ENCODE data around the gene GPX2. TPM values are rescaled to one million over a fixed set of nuclear protein-coding genes. Genes with fewer than 3 reads are reported as not detected.

Gene GPX2
- total RNA-seq, 1 donor from 2014 or later, result not detected

DNA sequence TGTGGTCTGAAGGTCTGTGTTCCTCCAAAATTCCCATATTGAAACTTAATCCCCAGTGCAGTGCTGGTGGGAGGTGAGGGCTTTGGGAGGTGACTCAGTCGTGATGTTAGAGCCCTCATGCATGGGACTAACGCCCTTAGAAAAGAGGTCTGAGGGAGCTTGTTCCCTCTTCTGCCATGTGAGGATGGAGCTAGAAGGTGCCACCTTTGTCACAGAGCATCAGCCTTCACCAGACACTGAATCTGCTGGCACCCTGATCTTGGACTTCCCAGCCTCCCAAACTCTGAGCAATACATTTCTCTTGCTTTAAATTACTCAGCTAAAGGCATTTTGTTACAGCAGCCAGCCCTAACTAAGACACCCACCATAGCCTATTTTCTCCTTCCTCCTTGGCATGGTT, 15.7 kb upstream of the GPX2 start:
- H3K27ac Mint-ChIP-seq, result no peak overlapping the region
- TF ChIP-seq, protein P1, sequence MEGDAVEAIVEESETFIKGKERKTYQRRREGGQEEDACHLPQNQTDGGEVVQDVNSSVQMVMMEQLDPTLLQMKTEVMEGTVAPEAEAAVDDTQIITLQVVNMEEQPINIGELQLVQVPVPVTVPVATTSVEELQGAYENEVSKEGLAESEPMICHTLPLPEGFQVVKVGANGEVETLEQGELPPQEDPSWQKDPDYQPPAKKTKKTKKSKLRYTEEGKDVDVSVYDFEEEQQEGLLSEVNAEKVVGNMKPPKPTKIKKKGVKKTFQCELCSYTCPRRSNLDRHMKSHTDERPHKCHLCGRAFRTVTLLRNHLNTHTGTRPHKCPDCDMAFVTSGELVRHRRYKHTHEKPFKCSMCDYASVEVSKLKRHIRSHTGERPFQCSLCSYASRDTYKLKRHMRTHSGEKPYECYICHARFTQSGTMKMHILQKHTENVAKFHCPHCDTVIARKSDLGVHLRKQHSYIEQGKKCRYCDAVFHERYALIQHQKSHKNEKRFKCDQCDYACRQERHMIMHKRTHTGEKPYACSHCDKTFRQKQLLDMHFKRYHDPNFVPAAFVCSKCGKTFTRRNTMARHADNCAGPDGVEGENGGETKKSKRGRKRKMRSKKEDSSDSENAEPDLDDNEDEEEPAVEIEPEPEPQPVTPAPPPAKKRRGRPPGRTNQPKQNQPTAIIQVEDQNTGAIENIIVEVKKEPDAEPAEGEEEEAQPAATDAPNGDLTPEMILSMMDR (IDR thresholded peaks at IDR 0.05), result no peak
- TF ChIP-seq EZH2phosphoT487 (IDR thresholded peaks at IDR 0.05), result no peak
- TF ChIP-seq EZH2 (IDR thresholded peaks at IDR 0.05), result no peak
- Histone ChIP-seq H3F3A (ENCODE audit: low read depth) (no peaks in the 10 kb centered on the region), H3K4me3 (no peak overlapping the region), H3K36me3 (no peaks in the 10 kb centered on the region), H3K9ac (no peak overlapping the region), H3K9me3 (ENCODE audit: low read depth) (no peaks in the 10 kb centered on the region), H3K79me2 (ENCODE audit: low read depth) (no peaks in the 10 kb centered on the region), H2AFZ (replicated peaks) (no peak overlapping the region), H3K4me2 (no peak overlapping the region), H3K27ac (no peak overlapping the region), H4K20me1 (ENCODE audit: low read depth) (peaks cover 9% of the 10 kb centered on the region), H3K27me3 (no peaks in the 10 kb centered on the region), H3K4me1 (peaks cover 10% of the 10 kb centered on the region)
- H3K9me3 Mint-ChIP-seq, result no peaks in the 10 kb centered on the region
- H3K27me3 Mint-ChIP-seq (ENCODE audit: insufficient read depth, low read depth), result no peaks in the 10 kb centered on the region
- H3K4me1 Mint-ChIP-seq, result no peaks in the 10 kb centered on the region
- no peak overlapping the region for H3K4me3 Mint-ChIP-seq
- DNase-seq (ENCODE audit: low spot score), result no peak
- peaks cover 2% of the 10 kb centered on the region for H3K36me3 Mint-ChIP-seq

DNA sequence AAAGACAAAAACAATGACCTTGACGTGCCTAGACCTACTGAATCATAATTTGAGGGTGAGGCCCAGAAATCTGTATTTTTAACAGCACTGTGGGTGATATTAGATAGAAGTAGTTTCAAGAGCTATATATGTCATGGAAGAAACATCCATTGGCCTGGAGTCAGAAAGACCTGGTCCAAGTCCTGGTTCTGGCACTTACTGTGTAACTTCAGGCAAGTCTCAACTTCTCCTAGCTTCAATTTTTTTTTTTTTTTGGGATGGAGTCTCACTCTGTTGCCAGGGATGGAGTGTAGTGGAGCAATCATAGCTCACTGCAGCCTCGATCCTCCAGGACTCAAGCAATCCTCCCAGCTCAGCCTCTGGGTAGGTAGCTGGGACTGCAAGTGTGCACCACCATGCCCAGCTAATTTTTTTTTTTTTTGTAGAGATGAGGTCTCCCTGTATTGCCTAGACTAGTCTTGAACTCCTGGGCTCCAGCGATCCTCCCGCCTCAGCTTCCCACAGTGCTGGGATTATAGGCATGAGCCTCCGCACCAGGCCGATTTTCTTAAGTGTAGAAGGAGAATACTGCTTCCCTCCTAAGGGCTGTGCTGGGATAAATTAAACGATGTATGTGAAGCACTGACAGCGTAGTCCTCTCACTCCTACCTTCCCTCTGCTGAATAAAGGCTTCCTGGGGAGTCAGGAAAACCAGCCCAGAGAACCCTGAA, 14.3 kb upstream of the GPX2 start:
- no peak overlapping the region for H3K4me2 ChIP-seq
- Mint-ChIP-seq H3K9me3 (no peaks in the 10 kb centered on the region), H3K4me1 (no peaks in the 10 kb centered on the region), H3K27ac (no peak overlapping the region), H3K36me3 (peaks cover 2% of the 10 kb centered on the region), H3K27me3 (ENCODE audit: insufficient read depth, low read depth) (no peaks in the 10 kb centered on the region), H3K4me3 (no peak overlapping the region)
- H2AFZ ChIP-seq (replicated peaks), result no peak overlapping the region
- no peaks in the 10 kb centered on the region for H3K36me3 ChIP-seq
- H3K79me2 ChIP-seq (ENCODE audit: low read depth), result no peaks in the 10 kb centered on the region
- no peak overlapping the region for H3K27ac ChIP-seq
- peaks cover 10% of the 10 kb centered on the region for H3K4me1 ChIP-seq
- TF ChIP-seq EZH2 (IDR thresholded peaks at IDR 0.05) (no peak), EZH2phosphoT487 (IDR thresholded peaks at IDR 0.05) (no peak)
- TF ChIP-seq, protein P1 (IDR thresholded peaks at IDR 0.05), result no peak
- H3K4me3 ChIP-seq, result no peak overlapping the region
- no peak for DNase-seq (ENCODE audit: low spot score)
- H4K20me1 ChIP-seq (ENCODE audit: low read depth), result peaks cover 12% of the 10 kb centered on the region
- no peaks in the 10 kb centered on the region for H3K27me3 ChIP-seq
- H3K9me3 ChIP-seq (ENCODE audit: low read depth), result no peaks in the 10 kb centered on the region
- no peak overlapping the region for H3K9ac ChIP-seq
- H3F3A ChIP-seq (ENCODE audit: low read depth), result no peaks in the 10 kb centered on the region

DNA sequence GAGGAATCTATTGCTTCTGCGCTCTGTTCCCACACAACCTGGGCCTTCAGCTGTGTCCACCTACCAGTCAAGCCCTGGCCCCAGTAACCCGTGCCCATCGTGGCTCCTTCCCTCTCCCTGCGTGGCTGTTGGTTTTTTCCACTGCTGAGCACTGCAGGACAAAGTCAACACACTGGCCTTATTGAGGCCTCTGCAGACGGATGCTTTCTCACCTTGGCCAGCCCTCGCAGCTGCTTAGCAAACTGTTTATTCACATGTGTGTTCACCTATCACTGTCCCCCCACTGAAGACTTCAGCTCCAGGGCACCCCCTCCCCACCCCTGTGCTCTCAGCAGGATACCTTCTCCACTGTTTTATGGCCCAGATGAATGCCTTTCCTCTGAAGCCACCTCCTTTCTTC, 12.8 kb upstream of the GPX2 start:
- H3K4me2 ChIP-seq, result no peak overlapping the region
- H4K20me1 ChIP-seq (ENCODE audit: low read depth), result peaks cover 5% of the 10 kb centered on the region
- TF ChIP-seq EZH2 (IDR thresholded peaks at IDR 0.05) (no peak), EZH2phosphoT487 (IDR thresholded peaks at IDR 0.05) (no peak)
- TF ChIP-seq, protein P1 (IDR thresholded peaks at IDR 0.05), result no peak
- H3K9ac ChIP-seq, result no peak overlapping the region
- H3K9me3 ChIP-seq (ENCODE audit: low read depth), result no peaks in the 10 kb centered on the region
- Mint-ChIP-seq H3K4me3 (no peak overlapping the region), H3K27me3 (ENCODE audit: insufficient read depth, low read depth) (no peaks in the 10 kb centered on the region), H3K4me1 (no peaks in the 10 kb centered on the region), H3K9me3 (no peaks in the 10 kb centered on the region), H3K27ac (no peak overlapping the region), H3K36me3 (peaks cover 5% of the 10 kb centered on the region)
- H3K36me3 ChIP-seq, result no peaks in the 10 kb centered on the region
- no peak overlapping the region for H3K27ac ChIP-seq
- H3K27me3 ChIP-seq, result no peaks in the 10 kb centered on the region
- no peak overlapping the region for H2AFZ ChIP-seq (replicated peaks)
- H3F3A ChIP-seq (ENCODE audit: low read depth), result no peaks in the 10 kb centered on the region
- H3K4me1 ChIP-seq, result peaks cover 4% of the 10 kb centered on the region
- DNase-seq (ENCODE audit: low spot score), result no peak
- H3K4me3 ChIP-seq, result no peak overlapping the region
- H3K79me2 ChIP-seq (ENCODE audit: low read depth), result no peaks in the 10 kb centered on the region
